DOHH2 (cell line): ENCODE results near the gene DPEP3.

Source experiments
- H3F3A ChIP-seq: fragments of 200-600 bp; sonication (generic), shearing (Covaris generic); 2 replicates; pipeline ENCODE4 v1.6.0; 2016; ENCODE audit warnings: antibody characterized with exemption, mild to moderate bottlenecking; ENCODE audit not compliant: control insufficient read depth, insufficient read depth
- H3K27ac ChIP-seq: fragments of 200-600 bp; sonication (generic); 2 replicates; pipeline ENCODE4 v1.5.1; 2014; ENCODE audit warnings: low read depth, mild to moderate bottlenecking, low read length, moderate library complexity
- H3K27me3 ChIP-seq: fragments of 200-600 bp; sonication (generic); 2 replicates; pipeline ENCODE4 v1.6.1; 2014; ENCODE audit warnings: mild to moderate bottlenecking, low read length, mixed read lengths; ENCODE audit not compliant: control insufficient read depth
- H3K36me3 ChIP-seq: fragments of 200-600 bp; sonication (generic); 2 replicates; pipeline ENCODE4 v1.6.1; 2014; ENCODE audit warnings: mild to moderate bottlenecking, low read length, moderate library complexity, mixed read lengths; ENCODE audit not compliant: control insufficient read depth
- H3K4me1 ChIP-seq: fragments of 200-600 bp; sonication (generic); 2 replicates; pipeline ENCODE4 v1.6.1; 2014; ENCODE audit warnings: mild to moderate bottlenecking, low read length, mixed read lengths; ENCODE audit not compliant: control insufficient read depth
- H3K4me2 ChIP-seq: fragments of 200-600 bp; sonication (generic); 2 replicates; pipeline ENCODE4 v1.6.0; 2014; ENCODE audit warnings: mild to moderate bottlenecking, low read length, moderate library complexity
- H3K4me3 ChIP-seq: fragments of 200-600 bp; sonication (generic); 2 replicates; pipeline ENCODE4 v1.5.1; 2014; ENCODE audit warnings: mild to moderate bottlenecking, low read length, mixed read lengths
- H3K79me2 ChIP-seq: fragments of 200-600 bp; sonication (generic); 2 replicates; pipeline ENCODE4 v1.6.1; 2014; ENCODE audit warnings: mild to moderate bottlenecking, low read length, mixed read lengths; ENCODE audit not compliant: control insufficient read depth
- H3K9me2 ChIP-seq: fragments of 200-600 bp; sonication (generic); replicated peaks from 2 replicates; pipeline ENCODE4 v1.6.1; 2014; ENCODE audit warnings: mild to moderate bottlenecking, low read length, mixed read lengths; ENCODE audit not compliant: control insufficient read depth
- H3K9me3 ChIP-seq: fragments of 200-600 bp; sonication (generic); 2 replicates; pipeline ENCODE4 v1.6.1; 2014; ENCODE audit warnings: antibody characterized with exemption, low read length, mixed read lengths; ENCODE audit not compliant: control insufficient read depth, insufficient read depth
- H4K20me1 ChIP-seq: fragments of 200-600 bp; sonication (generic); 2 replicates; pipeline ENCODE4 v1.6.0; 2014; ENCODE audit warnings: low read depth, mild to moderate bottlenecking, antibody characterized with exemption, low read length, moderate library complexity; ENCODE audit not compliant: control insufficient read depth, insufficient read depth
- CTCF ChIP-seq: fragments of 200-600 bp; sonication (generic); IDR thresholded peaks from one replicate; pipeline ENCODE4 v1.5.1; 2014; ENCODE audit warnings: antibody characterized with exemption, mild to moderate bottlenecking, low read depth, low read length; ENCODE audit not compliant: poor library complexity, severe bottlenecking
- EZH2phosphoT487 ChIP-seq: fragments of 200-600 bp; sonication (generic); IDR thresholded peaks from 2 replicates; pipeline ENCODE4 v1.6.1; 2017; ENCODE audit warnings: borderline replicate concordance, mild to moderate bottlenecking, antibody characterized with exemption, low read length, moderate library complexity, mixed read lengths

Gene DPEP3

DNA sequence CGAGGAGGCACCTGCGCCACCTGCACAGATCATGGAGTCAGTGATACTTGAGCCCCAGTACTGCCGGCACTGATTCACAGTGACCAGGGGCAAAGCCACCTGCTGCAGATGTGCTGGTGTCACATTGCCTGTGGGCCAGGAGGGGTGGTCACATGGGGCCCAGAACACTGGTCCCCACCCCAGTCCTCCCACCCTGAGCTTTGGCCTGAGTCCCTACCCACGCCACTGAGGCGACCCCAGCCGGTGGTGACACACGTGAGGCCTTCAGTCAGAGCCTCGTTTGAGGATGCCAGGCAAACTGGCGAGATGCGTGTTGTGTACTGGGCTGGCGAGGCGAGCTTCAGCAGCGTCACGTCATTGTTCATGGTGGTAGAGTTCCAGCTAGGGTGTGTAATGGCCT is 50.1 kb downstream of the DPEP3 start:
- no peak for TF ChIP-seq EZH2phosphoT487
- TF ChIP-seq CTCF: no peak
- peaks cover 8% of the 10 kb centered on the region for H3K79me2 ChIP-seq
- no peak overlapping the region for H3K27ac ChIP-seq
- H3F3A ChIP-seq: no peaks in the 10 kb centered on the region
- H3K4me1 ChIP-seq: peaks cover 18% of the 10 kb centered on the region
- no peak overlapping the region for H3K4me3 ChIP-seq
- H3K9me3 ChIP-seq: no peaks in the 10 kb centered on the region
- 0 out of 2 replicates have a peak, but pooled peaks cover 4% of the 10 kb centered on the region for H4K20me1 ChIP-seq
- no peaks in the 10 kb centered on the region for H3K27me3 ChIP-seq
- H3K36me3 ChIP-seq: peaks cover 40% of the 10 kb centered on the region
- no peak overlapping the region for H3K4me2 ChIP-seq
- no peaks in the 10 kb centered on the region for H3K9me2 ChIP-seq

- 0 out of 2 replicates have a peak, but pooled peaks cover 4% of the 10 kb centered on the region for H4K20me1 ChIP-seq
- H3K4me3 ChIP-seq: no peak overlapping the region
- H3F3A ChIP-seq: no peaks in the 10 kb centered on the region
- no peaks in the 10 kb centered on the region for H3K9me3 ChIP-seq
- H3K27ac ChIP-seq: no peak overlapping the region
- no peaks in the 10 kb centered on the region for H3K27me3 ChIP-seq
- H3K9me2 ChIP-seq: no peaks in the 10 kb centered on the region
- peaks cover 26% of the 10 kb centered on the region for H3K36me3 ChIP-seq
- peak; percentile 97 for TF ChIP-seq CTCF
- TF ChIP-seq EZH2phosphoT487: no peak
- peaks cover 10% of the 10 kb centered on the region for H3K4me1 ChIP-seq
- H3K4me2 ChIP-seq: no peak overlapping the region
- H3K79me2 ChIP-seq: no peaks in the 10 kb centered on the region; the same call in 1 of the 2 replicates
Observed at GRCh38 chr16:67928561-67929364, 51.5 kb downstream of the DPEP3 start.

GRCh38 chr16:67928147-67928546 is 52.2 kb downstream of the DPEP3 start:
- Histone ChIP-seq H3K9me2 (no peaks in the 10 kb centered on the region), H3K9me3 (no peaks in the 10 kb centered on the region), H3K4me2 (no peak overlapping the region), H3K79me2 (no peaks in the 10 kb centered on the region), H3K27me3 (no peaks in the 10 kb centered on the region), H3K27ac (no peak overlapping the region), H3F3A (no peaks in the 10 kb centered on the region), H3K36me3 (peaks cover 23% of the 10 kb centered on the region), H4K20me1 (0 out of 2 replicates have a peak, but pooled peaks cover 4% of the 10 kb centered on the region), H3K4me3 (no peak overlapping the region), H3K4me1 (peaks cover 10% of the 10 kb centered on the region)
- TF ChIP-seq EZH2phosphoT487 (no peak), CTCF (no peak)
